ENCODE data around the gene PLEKHA8.

The PLEKHA8 gene, protein sequence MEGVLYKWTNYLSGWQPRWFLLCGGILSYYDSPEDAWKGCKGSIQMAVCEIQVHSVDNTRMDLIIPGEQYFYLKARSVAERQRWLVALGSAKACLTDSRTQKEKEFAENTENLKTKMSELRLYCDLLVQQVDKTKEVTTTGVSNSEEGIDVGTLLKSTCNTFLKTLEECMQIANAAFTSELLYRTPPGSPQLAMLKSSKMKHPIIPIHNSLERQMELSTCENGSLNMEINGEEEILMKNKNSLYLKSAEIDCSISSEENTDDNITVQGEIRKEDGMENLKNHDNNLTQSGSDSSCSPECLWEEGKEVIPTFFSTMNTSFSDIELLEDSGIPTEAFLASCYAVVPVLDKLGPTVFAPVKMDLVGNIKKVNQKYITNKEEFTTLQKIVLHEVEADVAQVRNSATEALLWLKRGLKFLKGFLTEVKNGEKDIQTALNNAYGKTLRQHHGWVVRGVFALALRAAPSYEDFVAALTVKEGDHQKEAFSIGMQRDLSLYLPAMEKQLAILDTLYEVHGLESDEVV

DNA sequence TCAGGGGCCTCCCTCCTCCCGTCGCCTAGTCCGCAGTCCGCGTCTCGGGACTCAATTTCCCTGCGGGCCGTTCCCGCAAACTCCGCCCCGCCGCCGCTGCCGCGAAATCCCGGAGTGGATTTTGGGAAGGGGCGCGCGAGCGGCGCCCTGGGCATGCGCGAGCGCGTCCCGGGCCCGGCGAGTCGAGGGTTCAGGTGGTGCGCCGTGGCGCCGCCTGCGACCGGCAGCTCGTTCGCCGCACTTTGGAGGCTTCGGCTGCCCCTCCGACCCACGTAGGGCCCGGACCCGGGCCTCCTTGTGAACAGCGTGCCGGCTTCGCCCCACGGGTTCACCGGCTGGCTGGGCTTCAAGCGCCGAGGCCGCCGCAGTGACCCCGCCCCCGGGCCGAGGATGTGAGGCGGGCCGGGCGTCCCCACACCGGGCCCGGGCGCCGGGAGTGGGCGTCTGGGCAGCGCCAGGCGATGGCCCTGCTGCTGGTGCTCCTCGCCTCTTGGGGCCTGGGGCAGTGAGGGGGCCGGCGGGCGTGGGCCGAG, at the start of gene PLEKHA8:
TSS of gene PLEKHA8 (plus strand) at position 197 of the 533 bp plus-strand sequence. CDS start 351 bp downstream, outside the sequence.
- DNase-seq = peak; percentile 92

- no peak for DNase-seq
These were observed 48.1 kb upstream of the PLEKHA8 start for GRCh38 chr7:29980151-29980550.

DNA sequence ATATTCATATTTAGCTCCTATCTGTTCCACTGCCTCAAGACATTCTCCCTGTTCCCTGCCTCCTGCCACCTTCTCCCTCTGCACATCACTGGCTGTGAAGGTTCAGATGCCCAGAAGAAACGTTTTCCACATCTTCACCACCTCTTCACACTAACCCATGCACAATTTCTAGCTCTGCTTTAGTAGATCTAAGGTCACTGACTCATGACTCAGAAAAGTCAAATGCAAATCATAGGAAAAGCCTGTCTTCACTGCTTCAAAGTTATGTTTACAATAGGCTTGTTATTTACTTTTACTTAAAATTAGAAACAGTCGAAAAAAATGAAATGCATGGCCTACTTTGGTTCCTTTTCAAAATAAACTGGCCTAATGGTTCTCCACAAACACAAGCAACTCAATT, 41.1 kb upstream of the PLEKHA8 start:
- no peak for DNase-seq

- DNase-seq = no peak
These were observed 40.3 kb upstream of the PLEKHA8 start for GRCh38 chr7:29987811-29988317.

DNA sequence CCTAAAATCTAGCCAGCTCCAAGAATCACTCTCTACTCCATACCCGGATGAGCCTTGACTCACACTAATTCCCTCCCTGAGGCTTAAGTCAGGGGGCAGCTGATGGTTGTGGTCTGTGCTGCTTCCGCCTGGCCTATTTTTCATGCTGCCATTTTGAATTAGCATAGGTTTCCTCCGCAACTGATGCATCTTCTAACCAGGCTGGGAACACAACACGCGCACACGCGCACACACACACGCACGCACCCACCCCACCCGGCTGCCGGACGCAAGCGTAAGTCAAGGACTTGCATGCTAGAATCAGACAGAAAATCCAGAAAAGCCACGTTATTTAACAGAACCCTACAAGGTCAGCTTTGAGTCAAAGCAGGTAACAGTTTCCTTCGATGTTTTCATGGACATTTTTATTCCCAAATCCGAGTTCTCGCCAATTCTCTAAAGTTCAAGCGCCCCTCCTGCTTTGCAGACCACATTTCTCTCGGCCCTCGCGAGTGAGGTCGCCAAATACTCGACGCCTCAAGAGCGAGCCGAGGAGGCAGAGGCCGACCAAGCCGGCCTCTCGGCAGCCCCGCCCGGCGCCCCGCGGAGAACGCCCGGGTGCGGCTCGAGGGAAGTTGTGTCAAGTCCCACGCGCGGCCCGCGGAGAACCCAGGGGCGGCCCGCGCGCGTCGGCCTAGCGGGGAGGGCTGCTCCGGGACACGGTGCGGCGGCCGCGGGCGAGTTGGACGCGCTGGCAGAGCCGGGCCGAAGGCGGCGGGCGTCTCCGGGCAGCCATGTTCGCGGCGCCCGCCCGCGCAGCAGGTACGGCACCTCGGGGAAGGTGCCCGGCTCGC, 39.6 kb upstream of the PLEKHA8 start:
- peak; percentile 38 for DNase-seq

- peak; percentile 67 for DNase-seq
These were observed 38.8 kb upstream of the PLEKHA8 start, which contains the start of gene SCRN1 for GRCh38 chr7:29989257-29989995. Gene SCRN1, minus strand, starts transcription at chr7:29989801. Its CDS starts 20,734 bp downstream, at chr7:29969067.

GRCh38 chr7:29990931-29991330, 37.3 kb upstream of the PLEKHA8 start:
- DNase-seq = no peak

GRCh38 chr7:29991937-29992336, 36.3 kb upstream of the PLEKHA8 start:
- no peak for DNase-seq

DNA sequence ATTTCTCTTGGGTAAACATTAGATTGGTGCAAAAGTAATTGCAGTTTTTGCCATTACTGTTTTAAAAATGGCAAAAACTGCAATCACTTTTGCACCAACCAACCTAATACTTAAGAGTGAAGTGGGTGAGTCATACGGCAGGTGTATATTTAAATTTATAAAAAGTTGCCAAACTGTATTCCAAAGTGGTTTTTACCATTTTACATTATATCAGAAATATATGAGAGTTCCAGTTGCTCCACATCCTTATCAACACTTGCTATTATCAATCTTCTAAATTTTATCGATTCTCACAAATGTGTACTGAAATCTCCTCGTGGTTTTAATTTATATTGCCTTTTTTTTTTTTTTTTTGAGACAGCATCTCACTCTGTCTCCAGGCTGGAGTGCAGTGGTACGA, 35.1 kb upstream of the PLEKHA8 start:
- no peak for DNase-seq

- DNase-seq = no peak
These were observed 32.6 kb upstream of the PLEKHA8 start for GRCh38 chr7:29995652-29996051.

DNA sequence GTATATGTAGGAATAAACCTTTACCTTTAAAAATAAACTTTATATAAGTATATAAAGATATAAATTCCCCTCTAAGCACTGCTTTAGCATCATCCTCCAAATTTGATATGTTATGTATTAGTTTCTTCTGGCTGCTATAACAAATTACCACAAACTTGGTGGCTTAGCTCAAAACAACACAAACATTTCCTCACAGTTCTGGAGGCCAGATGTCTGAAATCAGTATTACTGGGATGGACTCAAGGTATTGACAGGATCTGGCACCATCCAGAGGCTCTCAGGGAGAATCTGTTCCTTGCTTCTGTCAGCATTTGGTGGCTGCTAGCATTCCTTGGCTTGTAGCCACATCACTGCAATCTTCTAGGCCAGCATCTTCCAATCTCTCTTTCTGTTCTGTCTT, 31.9 kb upstream of the PLEKHA8 start:
- no peak for DNase-seq

- DNase-seq = no peak
These were observed 29.7 kb upstream of the PLEKHA8 start for GRCh38 chr7:29998489-29998888.

DNA sequence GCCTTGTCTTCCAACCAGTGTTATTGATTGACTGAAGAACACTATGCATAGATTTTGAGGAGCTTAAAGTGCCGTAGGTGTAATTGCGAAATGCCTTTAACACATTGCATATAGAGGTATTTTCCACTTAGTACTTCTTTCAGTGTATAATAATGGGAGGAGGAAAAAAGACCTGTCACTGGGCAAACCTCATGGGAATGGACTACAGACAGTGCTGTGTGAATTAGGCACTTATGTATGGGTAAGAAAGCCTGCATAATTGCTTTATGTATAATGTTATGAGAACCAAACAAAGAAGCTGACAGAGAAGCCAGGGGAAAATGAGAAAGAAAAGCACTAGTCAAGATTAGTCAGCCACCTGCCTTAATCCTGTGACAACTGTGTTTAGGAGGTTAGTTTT, 26.2 kb upstream of the PLEKHA8 start:
- DNase-seq = peak; percentile 31

DNA sequence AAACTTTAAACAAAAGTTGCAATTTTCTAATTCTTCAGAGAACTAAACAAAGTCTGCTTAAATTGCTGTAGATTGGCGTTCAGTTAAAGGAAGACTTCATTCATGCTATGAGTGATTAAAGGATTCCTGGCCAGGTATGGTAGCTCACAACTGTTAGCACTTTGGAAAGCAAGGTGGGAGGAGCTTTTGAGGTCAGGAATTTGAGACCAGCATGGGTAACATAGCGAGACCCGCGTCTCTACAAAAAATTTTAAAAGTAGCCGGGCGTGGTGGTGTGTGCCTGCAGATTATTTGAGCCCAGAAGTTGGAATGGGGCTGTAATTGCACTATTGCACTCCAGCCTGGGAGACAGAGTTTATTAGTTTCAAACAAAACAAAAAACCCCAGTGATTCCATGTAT, 25.1 kb upstream of the PLEKHA8 start:
- no peak for DNase-seq

- DNase-seq = no peak
These were observed 22.7 kb upstream of the PLEKHA8 start for GRCh38 chr7:30005464-30005863.

GRCh38 chr7:30010021-30010420, 18.2 kb upstream of the PLEKHA8 start:
- DNase-seq = no peak

DNA sequence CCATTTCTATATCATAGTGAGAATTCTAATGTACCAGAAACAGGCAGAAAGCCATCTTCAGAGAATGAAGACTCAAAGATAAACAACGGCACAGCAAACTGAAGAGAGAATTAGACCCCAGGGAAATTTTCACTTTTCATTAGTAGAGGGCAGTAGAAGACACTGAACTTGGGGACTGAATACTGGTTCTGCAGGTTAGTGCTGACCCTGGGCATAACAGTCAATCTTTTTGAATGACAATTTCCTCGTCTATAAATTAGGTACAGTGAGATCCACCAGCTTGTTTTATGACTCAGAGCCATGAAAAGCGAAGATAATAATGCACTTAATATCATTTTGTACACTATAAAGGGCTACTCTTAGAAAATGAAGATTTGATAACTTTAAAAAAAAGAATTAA, 15.5 kb upstream of the PLEKHA8 start:
- no peak for DNase-seq

DNA sequence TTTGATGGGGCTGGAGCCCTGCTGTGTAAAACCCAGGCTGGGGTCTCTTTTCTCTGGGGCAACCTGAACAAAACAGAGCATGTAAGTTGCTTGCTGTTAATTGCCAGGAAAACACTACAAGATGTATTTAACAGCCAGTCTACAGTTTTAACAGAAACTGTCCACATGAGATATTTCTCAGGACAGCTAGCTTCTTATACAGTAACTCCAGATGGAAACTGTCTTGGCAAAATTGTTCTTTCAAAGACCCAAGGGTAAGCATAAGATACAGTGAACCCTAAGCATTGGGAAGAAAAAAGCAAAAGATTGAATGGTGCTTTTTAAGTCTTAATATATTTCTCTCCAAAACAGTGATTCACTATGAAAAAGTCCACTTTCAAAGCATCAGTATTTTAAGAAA, 9.8 kb upstream of the PLEKHA8 start:
- DNase-seq = no peak

GRCh38 chr7:30019387-30019786, 8.8 kb upstream of the PLEKHA8 start:
- no peak for DNase-seq

DNA sequence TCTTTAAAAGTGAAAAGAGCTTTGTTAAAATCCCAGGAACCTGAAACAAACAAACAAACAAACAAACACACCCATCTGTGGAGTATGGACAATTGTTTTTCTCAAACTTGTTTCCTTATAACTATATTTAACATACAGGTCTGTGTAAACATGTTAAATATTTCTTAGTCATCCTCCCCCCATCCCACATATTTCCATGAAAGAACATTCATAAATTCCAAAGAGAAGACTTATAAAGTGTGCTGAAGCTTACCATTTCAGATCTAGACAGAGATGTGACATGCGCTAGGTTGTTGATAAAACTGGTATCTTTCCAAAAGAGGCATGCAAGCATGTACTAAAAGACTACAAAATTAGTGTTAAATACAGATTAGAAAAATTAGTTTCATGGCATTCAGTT, 8.3 kb upstream of the PLEKHA8 start:
- DNase-seq = no peak

- no peak for DNase-seq
These were observed 7.7 kb upstream of the PLEKHA8 start for GRCh38 chr7:30020535-30020934.

- DNase-seq = no peak
These were observed 5.2 kb upstream of the PLEKHA8 start for GRCh38 chr7:30022991-30023390.

- DNase-seq = no peak
These were observed 4.7 kb upstream of the PLEKHA8 start for GRCh38 chr7:30023524-30023923.
